Measurements from ENCODE around the gene RXFP1. TPM values are rescaled to one million over a fixed set of nuclear protein-coding genes. Genes with fewer than 3 reads are reported as not detected.
"Not testable (repeated sequence)": the region's sequence is repeated elsewhere in the genome, so short reads cannot be mapped to it uniquely, and the experiment has no call there.

The RXFP1 gene
- total and polyA plus RNA-seq, 5 experiments from 2014 or later = not detected

- peaks cover 10 to 21% (median 14%) of the 10 kb centered on the region in 5 donors for H3K27me3 Mint-ChIP-seq
- no peak for ATAC-seq
- H3K9me3 Mint-ChIP-seq = peaks cover 0 to 3% (median 0%) of the 10 kb centered on the region in 9 donors
- DNase-seq = no peak
- H3K4me3 Mint-ChIP-seq = no peak overlapping the region
- H3K4me1 Mint-ChIP-seq = no peaks in the 10 kb centered on the region
- POLR2A ChIA-PET = no interaction called here
- H3K36me3 Mint-ChIP-seq = peaks cover 0 to 4% (median 0%) of the 10 kb centered on the region in 3 donors
- H3K27ac Mint-ChIP-seq = no peak overlapping the region
These were observed 123.1 kb downstream of the RXFP1 start for GRCh38 chr4:158644760-158645159.

GRCh38 chr4:158649111-158649680 is 127.5 kb downstream of the RXFP1 start:
- DNase-seq (no peak), ATAC-seq (no peak)
- Mint-ChIP-seq H3K27me3 (peaks cover 0 to 12% (median 3%) of the 10 kb centered on the region in 5 donors), H3K4me3 (no peak overlapping the region), H3K36me3 (no peaks in the 10 kb centered on the region), H3K27ac (no peak overlapping the region), H3K4me1 (peaks cover 0 to 11% (median 6%) of the 10 kb centered on the region in 4 donors), H3K9me3 (no peaks in the 10 kb centered on the region)
- POLR2A ChIA-PET = no interaction called here

- POLR2A ChIA-PET = no interaction called here
- H3K9me3 Mint-ChIP-seq = no peaks in the 10 kb centered on the region
- H3K36me3 Mint-ChIP-seq = no peaks in the 10 kb centered on the region
- peaks cover 0 to 1% (median 0%) of the 10 kb centered on the region in 5 donors for H3K27me3 Mint-ChIP-seq
- DNase-seq (no peak), ATAC-seq (no peak)
- H3K4me3 Mint-ChIP-seq = peak overlapping the region; percentile 9 to 79 (median 35)
- peaks cover 0 to 11% (median 6%) of the 10 kb centered on the region in 4 donors for H3K4me1 Mint-ChIP-seq
- peak overlapping the region in 6 of 10 donors; percentile 21 to 85 (median 57) for H3K27ac Mint-ChIP-seq
These were observed 131.2 kb downstream of the RXFP1 start for GRCh38 chr4:158652920-158653319.

- H3K9me3 Mint-ChIP-seq = no peaks in the 10 kb centered on the region
- POLR2A ChIA-PET = no interaction called here
- H3K4me1 Mint-ChIP-seq = peaks cover 0 to 11% (median 6%) of the 10 kb centered on the region in 4 donors
- DNase-seq (no peak), ATAC-seq (no peak)
- no peak overlapping the region for H3K4me3 Mint-ChIP-seq
- no peaks in the 10 kb centered on the region for H3K36me3 Mint-ChIP-seq
- peaks cover 0 to 15% (median 13%) of the 10 kb centered on the region in 5 donors for H3K27me3 Mint-ChIP-seq
- no peak overlapping the region for H3K27ac Mint-ChIP-seq
These were observed 134.8 kb downstream of the RXFP1 start for GRCh38 chr4:158656439-158656838.

GRCh38 chr4:158657291-158657690 is 135.6 kb downstream of the RXFP1 start:
- Mint-ChIP-seq H3K27ac (no peak overlapping the region), H3K36me3 (no peaks in the 10 kb centered on the region), H3K4me1 (peaks cover 0 to 9% (median 6%) of the 10 kb centered on the region in 4 donors), H3K27me3 (peaks cover 0 to 15% (median 13%) of the 10 kb centered on the region in 5 donors), H3K4me3 (no peak overlapping the region), H3K9me3 (no peaks in the 10 kb centered on the region)
- POLR2A ChIA-PET = no interaction called here
- ATAC-seq (no peak), DNase-seq (no peak)

- peaks cover 0 to 13% (median 10%) of the 10 kb centered on the region in 5 donors for H3K27me3 Mint-ChIP-seq
- POLR2A ChIA-PET, H3K9me3 Mint-ChIP-seq: not testable (repeated sequence)
These were observed 141.6 kb downstream of the RXFP1 start for GRCh38 chr4:158663255-158663654.

GRCh38 chr4:158663707-158664625 is 142.3 kb downstream of the RXFP1 start:
- not testable (repeated sequence) for H3K27ac Mint-ChIP-seq

More at GRCh38 chr4:158663255-158663654, 141.6 kb downstream of the RXFP1 start:
- not testable (repeated sequence) for H3K4me1 Mint-ChIP-seq, ATAC-seq, H3K4me3 Mint-ChIP-seq, H3K36me3 Mint-ChIP-seq, DNase-seq
- peak overlapping the region in 1 of 10 donors; percentile 44 for H3K27ac Mint-ChIP-seq

GRCh38 chr4:158664806-158665205 is 143.1 kb downstream of the RXFP1 start:
- Mint-ChIP-seq H3K27ac (no peak overlapping the region), H3K4me3 (no peak overlapping the region), H3K36me3 (no peaks in the 10 kb centered on the region), H3K9me3 (no peaks in the 10 kb centered on the region), H3K4me1 (peaks cover 0 to 4% (median 2%) of the 10 kb centered on the region in 4 donors), H3K27me3 (peaks cover 0 to 7% (median 2%) of the 10 kb centered on the region in 5 donors)
- POLR2A ChIA-PET = no interaction called here
- ATAC-seq (no peak), DNase-seq (no peak)

More at GRCh38 chr4:158663707-158664625, 142.3 kb downstream of the RXFP1 start:
- ATAC-seq, H3K27me3 Mint-ChIP-seq, H3K36me3 Mint-ChIP-seq, H3K9me3 Mint-ChIP-seq, DNase-seq, H3K4me1 Mint-ChIP-seq, POLR2A ChIA-PET, H3K4me3 Mint-ChIP-seq: not testable (repeated sequence)

- Mint-ChIP-seq H3K36me3 (no peaks in the 10 kb centered on the region), H3K4me1 (peaks cover 8 to 17% (median 10%) of the 10 kb centered on the region in 4 donors), H3K27ac (no peak overlapping the region), H3K4me3 (no peak overlapping the region), H3K9me3 (no peaks in the 10 kb centered on the region), H3K27me3 (no peaks in the 10 kb centered on the region)
- ATAC-seq (no peak), DNase-seq (no peak)
- POLR2A ChIA-PET = interaction anchor here (0.6 kb wide), 1 partner anchor 7 kb away, joined by 3 read pairs; no protein-coding TSS in a partner anchor
These were observed 145.2 kb downstream of the RXFP1 start for GRCh38 chr4:158666892-158667291.

- H3K27me3 Mint-ChIP-seq = no peaks in the 10 kb centered on the region
- no peak overlapping the region for H3K4me3 Mint-ChIP-seq
- peak in 4 of 10 donors; percentile 22 to 38 (median 25) for DNase-seq
- no peaks in the 10 kb centered on the region for H3K9me3 Mint-ChIP-seq
- no peaks in the 10 kb centered on the region for H3K36me3 Mint-ChIP-seq
- H3K27ac Mint-ChIP-seq = no peak overlapping the region
- ATAC-seq = no peak
- POLR2A ChIA-PET = no interaction called here
- peaks cover 8 to 24% (median 16%) of the 10 kb centered on the region in 4 donors for H3K4me1 Mint-ChIP-seq
These were observed 146.0 kb downstream of the RXFP1 start for GRCh38 chr4:158667651-158668198.

- Mint-ChIP-seq H3K4me1 (peaks cover 5 to 25% (median 20%) of the 10 kb centered on the region in 4 donors), H3K9me3 (no peaks in the 10 kb centered on the region), H3K27ac (no peak overlapping the region), H3K4me3 (peak overlapping the region in 1 of 10 donors; percentile 51), H3K36me3 (no peaks in the 10 kb centered on the region), H3K27me3 (no peaks in the 10 kb centered on the region)
- no peak for ATAC-seq
- no peak for DNase-seq
- POLR2A ChIA-PET = no interaction called here
These were observed 147.6 kb downstream of the RXFP1 start for GRCh38 chr4:158669310-158669709.

GRCh38 chr4:158670975-158671664 is 149.4 kb downstream of the RXFP1 start:
- peak; percentile 8 to 29 for ATAC-seq
- H3K4me3 Mint-ChIP-seq = peak overlapping the region; percentile 90 to 99 (median 96)
- H3K27me3 Mint-ChIP-seq = no peaks in the 10 kb centered on the region
- H3K4me1 Mint-ChIP-seq = peaks cover 8 to 29% (median 23%) of the 10 kb centered on the region in 4 donors
- POLR2A ChIA-PET = no interaction called here
- H3K27ac Mint-ChIP-seq = peak overlapping the region; percentile 81 to 99 (median 98)
- no peaks in the 10 kb centered on the region for H3K9me3 Mint-ChIP-seq
- DNase-seq = peak in 9 of 10 donors; percentile 28 to 71 (median 60)
- H3K36me3 Mint-ChIP-seq = peaks cover 0 to 3% (median 0%) of the 10 kb centered on the region in 3 donors
